PC-3 (cell line): Measurements from ENCODE around the gene TM4SF4.

Experiments used
- EZH2 ChIP-seq: fragments of 300-600 bp; sonication (generic); IDR thresholded peaks from one replicate; pipeline ENCODE4 v1.6.1; 2017; ENCODE audit warnings: antibody characterized with exemption, mild to moderate bottlenecking, low read length; ENCODE audit not compliant: unreplicated experiment
- TF ChIP-seq, protein P1 (sequence below): fragments of 300-600 bp; sonication (generic); conservative IDR thresholded peaks from 2 replicates; pipeline ENCODE4 v1.5.1; 2017; ENCODE audit warnings: antibody characterized with exemption, low read depth, mild to moderate bottlenecking, low read length

DNA sequence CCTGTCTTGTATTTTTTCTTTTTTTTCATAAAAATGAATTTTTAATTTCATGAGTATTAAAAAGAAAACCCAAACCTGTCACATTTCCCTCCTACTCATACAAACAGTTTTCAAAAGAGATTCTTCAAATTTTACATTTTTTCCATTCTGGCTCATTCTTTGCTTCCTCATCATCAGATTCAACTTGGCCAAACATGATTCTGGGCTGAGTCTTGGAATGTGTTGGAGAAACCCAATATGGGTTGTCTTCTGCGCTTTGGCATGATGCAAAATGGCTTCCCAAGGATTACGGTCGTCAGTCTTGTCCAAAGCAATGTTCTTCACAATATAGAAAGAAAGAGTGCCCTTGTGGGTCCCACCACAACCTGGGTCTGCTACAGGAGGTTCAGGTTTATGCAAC is 12.4 kb upstream of the TM4SF4 start:
- TF ChIP-seq, protein P1, sequence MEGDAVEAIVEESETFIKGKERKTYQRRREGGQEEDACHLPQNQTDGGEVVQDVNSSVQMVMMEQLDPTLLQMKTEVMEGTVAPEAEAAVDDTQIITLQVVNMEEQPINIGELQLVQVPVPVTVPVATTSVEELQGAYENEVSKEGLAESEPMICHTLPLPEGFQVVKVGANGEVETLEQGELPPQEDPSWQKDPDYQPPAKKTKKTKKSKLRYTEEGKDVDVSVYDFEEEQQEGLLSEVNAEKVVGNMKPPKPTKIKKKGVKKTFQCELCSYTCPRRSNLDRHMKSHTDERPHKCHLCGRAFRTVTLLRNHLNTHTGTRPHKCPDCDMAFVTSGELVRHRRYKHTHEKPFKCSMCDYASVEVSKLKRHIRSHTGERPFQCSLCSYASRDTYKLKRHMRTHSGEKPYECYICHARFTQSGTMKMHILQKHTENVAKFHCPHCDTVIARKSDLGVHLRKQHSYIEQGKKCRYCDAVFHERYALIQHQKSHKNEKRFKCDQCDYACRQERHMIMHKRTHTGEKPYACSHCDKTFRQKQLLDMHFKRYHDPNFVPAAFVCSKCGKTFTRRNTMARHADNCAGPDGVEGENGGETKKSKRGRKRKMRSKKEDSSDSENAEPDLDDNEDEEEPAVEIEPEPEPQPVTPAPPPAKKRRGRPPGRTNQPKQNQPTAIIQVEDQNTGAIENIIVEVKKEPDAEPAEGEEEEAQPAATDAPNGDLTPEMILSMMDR: no peak
- no peak for TF ChIP-seq EZH2
